Measurements from ENCODE around the gene GPC3.

GRCh38 chrX:133815496-133815895 lies 169.9 kb downstream of the GPC3 start:
- no peak for TF ChIP-seq POLR2AphosphoS5 (IDR thresholded peaks at IDR 0.05; ENCODE audit: low read depth, low read length)
- TF ChIP-seq POLR2A (IDR thresholded peaks at IDR 0.05; ENCODE audit: low read depth, low read length): no peak
